ENCODE results near the gene DPM3.
"Not testable (repeated sequence)": the region's sequence is repeated elsewhere in the genome, so short reads cannot be mapped to it uniquely, and the experiment has no call there.

Gene DPM3

DNA sequence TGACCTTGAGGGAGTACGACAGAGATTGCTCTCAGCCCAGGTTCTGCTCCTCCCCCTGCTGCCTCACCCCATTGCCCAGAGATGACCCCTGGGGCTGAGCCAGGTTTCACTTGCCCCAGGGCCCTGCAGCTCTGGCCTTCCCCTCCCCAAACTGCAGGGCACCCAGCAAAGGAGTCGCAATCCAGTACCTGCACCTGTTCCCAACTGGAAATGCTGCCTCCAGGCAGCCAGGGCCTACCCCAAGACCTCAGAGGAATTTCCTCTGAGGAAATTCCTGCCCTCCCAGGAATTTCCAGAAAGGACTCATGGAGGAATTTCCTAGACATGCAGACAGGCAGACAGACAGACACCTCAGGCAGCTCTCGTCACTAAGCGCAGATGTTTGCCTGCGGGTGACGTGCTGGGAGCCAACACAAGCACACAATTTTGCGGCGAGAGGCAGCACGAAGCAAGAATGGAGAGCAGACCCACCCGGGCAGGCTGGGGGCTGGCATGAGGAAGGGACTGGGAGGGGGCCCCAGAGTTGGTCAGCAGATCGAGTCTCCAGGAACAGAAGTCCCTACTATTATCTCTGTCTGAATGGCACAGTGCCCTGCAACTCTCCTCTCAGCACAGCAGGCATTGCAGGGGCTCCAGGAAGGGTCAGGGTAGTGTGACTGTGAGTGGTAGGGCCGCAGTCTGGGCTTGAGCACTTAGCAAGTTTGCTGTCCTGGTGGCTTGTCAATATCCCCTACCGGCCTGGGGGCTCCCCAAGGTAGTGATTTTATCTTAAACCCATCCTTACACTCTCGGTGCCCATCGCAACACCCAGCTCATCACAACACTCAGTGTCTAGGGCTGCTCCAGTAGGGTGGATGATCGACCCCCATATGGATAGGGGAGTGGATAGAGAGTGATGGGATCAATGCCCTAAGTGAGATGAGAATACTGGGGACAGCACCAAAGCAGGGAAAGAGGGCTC is 15.5 kb downstream of the DPM3 start:
- Histone ChIP-seq H3K4me1 (ENCODE audit: control insufficient read depth, insufficient read depth, low read length) (peaks cover 46% of the 10 kb centered on the region), H3K9me3 (ENCODE audit: control insufficient read depth, low read length) (no peaks in the 10 kb centered on the region), H3K27me3 (ENCODE audit: control insufficient read depth, insufficient read depth, low read length, poor library complexity, severe bottlenecking) (peaks cover 60% of the 10 kb centered on the region), H3K27ac (ENCODE audit: insufficient read depth, low read depth, low read length, poor library complexity, severe bottlenecking) (no peak overlapping the region), H3K4me3 (ENCODE audit: insufficient read depth, low read depth, low read length) (no peak overlapping the region), H3K36me3 (ENCODE audit: control insufficient read depth, insufficient read depth, low read length) (no peaks in the 10 kb centered on the region)
- WGBS, 2 experiments, result 49 to 57% methylated on average over 16 of the region's 16 CpGs

DNA sequence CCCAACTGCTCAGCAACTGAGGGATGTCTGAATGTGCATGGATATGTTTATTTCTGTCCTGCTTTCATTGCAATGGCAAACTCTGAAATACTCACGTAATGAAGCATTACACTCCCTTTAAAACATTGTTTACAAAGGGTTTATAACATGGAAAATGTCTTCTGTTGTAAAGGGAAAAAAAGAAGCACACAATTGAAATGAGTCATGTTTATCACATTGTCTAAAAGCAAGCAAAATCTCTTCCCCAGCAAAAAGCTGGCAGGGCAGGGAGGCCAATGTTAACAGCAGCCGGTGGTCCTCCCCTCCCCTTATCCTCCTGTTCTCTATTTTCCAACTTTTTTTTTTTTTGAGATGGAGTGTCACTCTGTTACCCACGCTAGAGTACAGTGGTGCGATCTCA is 16.5 kb downstream of the DPM3 start:
- H3K9me3 ChIP-seq (ENCODE audit: control insufficient read depth, low read length), result no peaks in the 10 kb centered on the region
- H3K27ac ChIP-seq (ENCODE audit: insufficient read depth, low read depth, low read length, poor library complexity, severe bottlenecking), result no peak overlapping the region
- no peaks in the 10 kb centered on the region for H3K36me3 ChIP-seq (ENCODE audit: control insufficient read depth, insufficient read depth, low read length)
- H3K4me1 ChIP-seq (ENCODE audit: control insufficient read depth, insufficient read depth, low read length), result peaks cover 37% of the 10 kb centered on the region
- H3K27me3 ChIP-seq (ENCODE audit: control insufficient read depth, insufficient read depth, low read length, poor library complexity, severe bottlenecking), result peaks cover 54% of the 10 kb centered on the region
- 90 to 93% methylated on average over 3 to 4 of the region's 4 CpGs for WGBS, 2 experiments
- no peak overlapping the region for H3K4me3 ChIP-seq (ENCODE audit: insufficient read depth, low read depth, low read length)

DNA sequence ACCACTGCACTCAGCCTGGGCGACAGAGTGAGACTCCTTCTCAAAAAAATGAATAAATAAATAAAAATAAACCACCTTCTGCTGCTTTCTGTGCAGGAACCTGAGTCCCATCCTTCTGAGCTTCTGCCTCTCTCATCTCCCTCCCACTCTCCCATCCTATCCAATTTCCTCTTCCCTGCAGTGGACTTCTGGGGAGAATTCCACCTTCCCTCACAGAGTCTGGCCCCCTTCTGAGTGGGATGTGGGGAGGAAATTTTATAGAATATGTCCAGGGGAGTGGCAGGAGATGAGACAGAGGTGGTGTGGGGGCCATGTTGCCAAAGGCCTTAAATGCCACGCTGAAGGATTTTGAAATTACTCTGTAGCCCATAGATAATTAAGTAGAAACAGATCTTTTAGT is 18.0 kb downstream of the DPM3 start:
- H3K27me3 ChIP-seq (ENCODE audit: control insufficient read depth, insufficient read depth, low read length, poor library complexity, severe bottlenecking), result peaks cover 44% of the 10 kb centered on the region
- WGBS, 2 experiments, result 86 to 97% methylated on average over 2 of the region's 2 CpGs
- H3K27ac ChIP-seq (ENCODE audit: insufficient read depth, low read depth, low read length, poor library complexity, severe bottlenecking), result no peak overlapping the region
- H3K4me1 ChIP-seq (ENCODE audit: control insufficient read depth, insufficient read depth, low read length), result peaks cover 26% of the 10 kb centered on the region
- H3K9me3 ChIP-seq (ENCODE audit: control insufficient read depth, low read length), result no peaks in the 10 kb centered on the region
- no peak overlapping the region for H3K4me3 ChIP-seq (ENCODE audit: insufficient read depth, low read depth, low read length)
- no peaks in the 10 kb centered on the region for H3K36me3 ChIP-seq (ENCODE audit: control insufficient read depth, insufficient read depth, low read length)

DNA sequence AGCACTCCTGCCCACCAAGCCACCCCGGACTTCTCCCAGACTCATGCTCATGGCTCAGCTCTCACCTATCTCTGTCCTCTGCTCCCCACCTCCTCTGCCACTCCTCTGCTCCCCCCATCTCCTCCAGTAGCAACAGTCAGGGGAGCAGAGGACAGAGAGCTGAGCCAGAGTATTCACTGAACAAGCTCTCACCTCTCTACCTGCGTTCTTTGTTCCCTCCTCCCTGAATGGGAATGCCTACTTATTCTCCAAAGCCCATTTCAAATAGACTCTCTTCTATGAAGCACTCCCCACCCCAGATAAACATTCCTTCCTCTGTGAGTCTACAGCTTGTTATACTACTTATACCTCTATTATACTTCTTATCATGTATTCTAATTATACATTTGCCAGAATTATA is 19.1 kb downstream of the DPM3 start:
- 86 to 87% methylated on average over 2 of the region's 2 CpGs for WGBS, 2 experiments
- H3K36me3 ChIP-seq (ENCODE audit: control insufficient read depth, insufficient read depth, low read length), result no peaks in the 10 kb centered on the region
- peaks cover 17% of the 10 kb centered on the region for H3K4me1 ChIP-seq (ENCODE audit: control insufficient read depth, insufficient read depth, low read length)
- no peaks in the 10 kb centered on the region for H3K9me3 ChIP-seq (ENCODE audit: control insufficient read depth, low read length)
- H3K27ac ChIP-seq (ENCODE audit: insufficient read depth, low read depth, low read length, poor library complexity, severe bottlenecking), result no peak overlapping the region
- peaks cover 34% of the 10 kb centered on the region for H3K27me3 ChIP-seq (ENCODE audit: control insufficient read depth, insufficient read depth, low read length, poor library complexity, severe bottlenecking)
- no peak overlapping the region for H3K4me3 ChIP-seq (ENCODE audit: insufficient read depth, low read depth, low read length)

DNA sequence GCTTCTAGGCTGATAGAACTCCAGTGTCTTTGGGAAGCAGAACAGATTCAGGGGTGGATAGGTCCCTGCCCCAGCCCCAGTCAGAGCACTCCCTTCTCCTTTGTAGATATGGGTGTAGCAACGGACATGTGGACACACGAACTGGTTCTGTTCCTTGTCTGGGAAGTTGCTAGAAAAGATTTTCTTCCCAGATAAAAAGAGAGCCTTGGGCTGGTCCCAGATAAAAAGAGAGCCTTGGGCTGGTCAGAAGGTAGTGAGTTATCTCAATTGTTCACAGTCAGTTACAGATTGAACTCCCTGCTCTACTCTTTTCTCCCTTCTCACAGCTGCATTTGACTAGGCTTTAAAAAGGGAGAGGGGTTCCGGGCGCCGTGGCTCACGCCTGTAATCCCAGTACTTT is 20.1 kb downstream of the DPM3 start:
- Histone ChIP-seq H3K27me3 (ENCODE audit: control insufficient read depth, insufficient read depth, low read length, poor library complexity, severe bottlenecking) (peaks cover 24% of the 10 kb centered on the region), H3K27ac (ENCODE audit: insufficient read depth, low read depth, low read length, poor library complexity, severe bottlenecking) (no peak overlapping the region), H3K9me3 (ENCODE audit: control insufficient read depth, low read length) (no peaks in the 10 kb centered on the region), H3K36me3 (ENCODE audit: control insufficient read depth, insufficient read depth, low read length) (no peaks in the 10 kb centered on the region), H3K4me3 (ENCODE audit: insufficient read depth, low read depth, low read length) (no peak overlapping the region), H3K4me1 (ENCODE audit: control insufficient read depth, insufficient read depth, low read length) (peaks cover 9% of the 10 kb centered on the region)
- 83 to 86% methylated on average over 6 of the region's 6 CpGs for WGBS, 2 experiments

DNA sequence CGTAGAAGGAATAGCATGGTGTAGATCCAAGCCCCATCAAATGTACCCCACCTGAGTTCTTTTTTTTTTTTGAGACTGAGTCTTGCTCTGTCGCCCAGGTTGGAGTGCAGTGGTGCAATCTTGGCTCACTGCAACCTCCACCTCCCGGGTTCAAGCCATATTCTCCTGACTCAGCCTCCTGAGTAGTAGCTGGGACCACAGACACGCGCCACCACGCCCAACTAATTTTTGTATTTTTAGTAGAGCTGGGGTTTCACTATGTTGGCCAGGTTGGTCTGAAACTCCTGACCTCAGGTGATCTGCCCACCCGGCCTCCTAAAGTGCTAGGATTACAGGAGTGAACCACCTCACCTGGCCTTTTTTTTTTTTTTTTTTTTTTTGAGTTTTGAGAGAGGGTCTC is 22.2 kb downstream of the DPM3 start:
- not testable (repeated sequence) for H3K4me1 ChIP-seq (ENCODE audit: control insufficient read depth, insufficient read depth, low read length); H3K4me3 ChIP-seq (ENCODE audit: insufficient read depth, low read depth, low read length); H3K9me3 ChIP-seq (ENCODE audit: control insufficient read depth, low read length); H3K27me3 ChIP-seq (ENCODE audit: control insufficient read depth, insufficient read depth, low read length, poor library complexity, severe bottlenecking); H3K27ac ChIP-seq (ENCODE audit: insufficient read depth, low read depth, low read length, poor library complexity, severe bottlenecking); H3K36me3 ChIP-seq (ENCODE audit: control insufficient read depth, insufficient read depth, low read length)
- 92 to 93% methylated on average over 7 of the region's 7 CpGs for WGBS, 2 experiments

DNA sequence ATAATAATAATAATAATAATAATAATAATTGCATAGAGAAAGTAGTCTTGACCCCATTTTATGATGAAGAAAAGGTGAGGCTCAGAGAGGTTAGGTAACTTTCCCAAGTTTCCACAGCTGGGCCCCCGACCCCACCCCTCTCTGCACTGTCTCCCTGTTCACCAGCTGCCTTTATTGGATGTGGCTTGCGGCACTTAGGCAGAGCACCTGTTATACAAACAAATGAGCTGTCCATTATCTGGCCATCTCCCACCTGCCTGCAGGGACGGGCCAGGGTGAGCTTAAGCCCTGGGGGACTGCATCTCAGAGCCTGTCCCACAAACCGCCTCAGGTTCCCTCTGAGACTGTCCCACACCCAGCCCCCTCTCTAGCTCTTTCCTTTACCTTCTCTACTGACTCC is 22.7 kb downstream of the DPM3 start:
- peaks cover 9% of the 10 kb centered on the region for H3K27me3 ChIP-seq (ENCODE audit: control insufficient read depth, insufficient read depth, low read length, poor library complexity, severe bottlenecking)

DNA sequence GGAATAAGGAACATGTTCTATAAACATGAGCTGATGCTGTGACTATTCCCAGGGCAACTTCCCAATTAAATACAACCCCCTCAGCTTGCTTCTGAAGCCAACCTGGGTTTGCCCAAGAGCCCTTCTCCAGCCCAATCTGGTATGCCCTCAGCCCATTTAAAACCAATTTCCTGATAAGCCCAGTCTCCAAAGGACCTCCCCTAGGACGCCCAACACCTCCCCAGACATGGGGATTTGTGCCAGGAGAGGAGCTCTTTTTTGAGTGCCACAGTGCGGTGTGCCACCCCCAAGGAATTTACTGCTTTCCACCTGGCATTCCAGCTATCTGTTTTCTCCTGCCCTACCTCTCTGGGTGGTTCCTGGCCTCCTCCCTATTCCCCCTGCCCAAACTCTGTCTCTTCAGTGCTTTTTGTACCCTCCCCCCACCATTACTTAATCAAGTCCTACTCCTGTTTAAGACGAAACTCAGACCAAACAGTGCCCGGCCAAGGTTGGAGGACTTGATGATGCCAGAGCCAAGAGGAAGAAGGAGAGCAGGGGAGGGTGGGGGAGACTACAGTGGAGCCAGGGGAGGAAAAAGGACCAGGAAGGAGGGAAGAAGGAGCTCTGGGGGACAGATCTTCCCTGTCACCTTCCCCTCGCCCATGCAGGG is 24.1 kb downstream of the DPM3 start:
- Histone ChIP-seq H3K9me3 (ENCODE audit: control insufficient read depth, low read length) (no peaks in the 10 kb centered on the region), H3K27ac (ENCODE audit: insufficient read depth, low read depth, low read length, poor library complexity, severe bottlenecking) (no peak overlapping the region), H3K4me1 (ENCODE audit: control insufficient read depth, insufficient read depth, low read length) (no peaks in the 10 kb centered on the region), H3K27me3 (ENCODE audit: control insufficient read depth, insufficient read depth, low read length, poor library complexity, severe bottlenecking) (peaks cover 9% of the 10 kb centered on the region), H3K36me3 (ENCODE audit: control insufficient read depth, insufficient read depth, low read length) (no peaks in the 10 kb centered on the region), H3K4me3 (ENCODE audit: insufficient read depth, low read depth, low read length) (no peak overlapping the region)
- WGBS, 2 experiments, result 84 to 88% methylated on average over 5 of the region's 5 CpGs

More for the DNA sequence above, 22.7 kb downstream of the DPM3 start:
- no peak overlapping the region for H3K4me3 ChIP-seq (ENCODE audit: insufficient read depth, low read depth, low read length)
- WGBS, 2 experiments, result 83 to 84% methylated on average over 4 of the region's 4 CpGs
- H3K4me1 ChIP-seq (ENCODE audit: control insufficient read depth, insufficient read depth, low read length), result no peaks in the 10 kb centered on the region
- H3K9me3 ChIP-seq (ENCODE audit: control insufficient read depth, low read length), result no peaks in the 10 kb centered on the region
- H3K36me3 ChIP-seq (ENCODE audit: control insufficient read depth, insufficient read depth, low read length), result no peaks in the 10 kb centered on the region
- no peak overlapping the region for H3K27ac ChIP-seq (ENCODE audit: insufficient read depth, low read depth, low read length, poor library complexity, severe bottlenecking)

DNA sequence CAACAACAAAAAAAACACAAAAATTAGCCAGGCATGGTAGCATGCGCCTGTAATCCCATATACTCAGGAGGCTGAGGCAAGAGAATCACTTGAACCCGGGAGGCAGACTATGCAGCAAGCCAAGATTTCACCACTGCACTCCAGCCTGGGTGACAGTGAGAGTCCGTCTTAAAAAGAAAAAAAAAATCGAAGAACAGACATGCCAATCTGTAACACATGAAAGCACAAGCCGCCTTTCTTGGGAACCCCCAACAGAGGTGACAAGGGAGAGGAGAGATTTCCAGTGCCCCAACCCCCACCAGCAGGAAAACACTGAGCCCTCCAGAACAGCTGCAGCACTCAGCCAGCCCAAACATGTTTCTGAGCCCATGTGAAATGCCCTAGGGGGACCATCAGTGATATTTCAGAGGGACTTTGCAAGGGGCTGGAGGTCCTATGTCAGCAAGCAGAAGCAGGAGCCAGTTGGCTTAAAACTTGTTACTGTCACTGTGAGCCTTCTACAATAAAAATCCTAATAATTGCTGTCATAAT is 26.8 kb downstream of the DPM3 start:
- H3K4me1 ChIP-seq (ENCODE audit: control insufficient read depth, insufficient read depth, low read length), result no peaks in the 10 kb centered on the region
- H3K36me3 ChIP-seq (ENCODE audit: control insufficient read depth, insufficient read depth, low read length), result no peaks in the 10 kb centered on the region
- 74 to 80% methylated on average over 5 of the region's 5 CpGs for WGBS, 2 experiments
- H3K27me3 ChIP-seq (ENCODE audit: control insufficient read depth, insufficient read depth, low read length, poor library complexity, severe bottlenecking), result peaks cover 2% of the 10 kb centered on the region
- H3K4me3 ChIP-seq (ENCODE audit: insufficient read depth, low read depth, low read length), result no peak overlapping the region
- no peaks in the 10 kb centered on the region for H3K9me3 ChIP-seq (ENCODE audit: control insufficient read depth, low read length)
- no peak overlapping the region for H3K27ac ChIP-seq (ENCODE audit: insufficient read depth, low read depth, low read length, poor library complexity, severe bottlenecking)

DNA sequence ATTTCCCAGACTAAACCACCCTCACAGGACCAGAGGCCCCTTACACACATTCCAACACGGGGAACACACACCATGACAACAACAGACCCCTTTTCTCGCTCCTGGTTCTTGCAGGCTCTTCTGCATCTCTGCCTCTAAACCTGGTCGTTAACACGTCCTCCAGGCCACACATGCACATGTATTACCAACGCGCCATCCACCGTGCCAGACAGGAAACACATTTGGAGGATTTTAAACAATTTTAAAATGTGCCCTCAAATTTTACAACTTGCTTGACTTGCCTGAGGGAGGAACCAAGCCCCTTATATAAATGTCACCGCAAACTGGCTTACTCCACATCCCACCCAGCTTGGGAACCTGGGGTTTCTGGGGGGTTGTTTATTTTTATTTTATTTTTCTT is 29.5 kb downstream of the DPM3 start:
- Histone ChIP-seq H3K27ac (ENCODE audit: insufficient read depth, low read depth, low read length, poor library complexity, severe bottlenecking) (no peak overlapping the region), H3K36me3 (ENCODE audit: control insufficient read depth, insufficient read depth, low read length) (no peaks in the 10 kb centered on the region), H3K27me3 (ENCODE audit: control insufficient read depth, insufficient read depth, low read length, poor library complexity, severe bottlenecking) (peaks cover 4% of the 10 kb centered on the region), H3K4me3 (ENCODE audit: insufficient read depth, low read depth, low read length) (no peak overlapping the region), H3K4me1 (ENCODE audit: control insufficient read depth, insufficient read depth, low read length) (no peaks in the 10 kb centered on the region), H3K9me3 (ENCODE audit: control insufficient read depth, low read length) (no peaks in the 10 kb centered on the region)
- WGBS, 2 experiments, result 91 to 92% methylated on average over 8 of the region's 8 CpGs
